K562 (cell line): Measurements from ENCODE around the gene TUB. TPM values are rescaled to one million over a fixed set of nuclear protein-coding genes. Genes with fewer than 3 reads are reported as not detected.

Experiments used
- ATAC-seq: fragments of 200-7000 bp; cut with Tn5 transposase; 3 replicates; pipeline ENCODE4 v1.9.1; 2020; ENCODE audit warnings: moderate library complexity
- BruUV-seq: library from RNA; stranded (reverse); fragments of 400-500 nt; replicated peaks from 2 replicates; lab custom pipeline; 2021; lab: Mats Ljungman, UMichigan
- CTCF ChIA-PET: fragments of 300-600 bp; formaldehyde crosslinking; extraction: SDS; loops from one replicate; lab custom pipeline; 2021; ENCODE audit warnings: low intra/inter-chr PET ratio; lab: Yijun Ruan, JAX
- POLR2A ChIA-PET: fragments of 300-600, 350-650 bp; sonication (Branson Sonifier 250); formaldehyde crosslinking; extraction: SDS; loops from one replicate; lab custom pipeline; 2021; ENCODE audit warnings: antibody characterized with exemption, inconsistent platforms; lab: Yijun Ruan, JAX
- DNase-seq, 4 experiments: peaks; one replicate each; pipeline versions ENCODE4 v3.0.0 to v3.0.0-alpha.2; 2011 to 2018; ENCODE audit warnings: low spot score in 3 of 4, mixed read lengths in 3 of 4; ENCODE audit errors: extremely low read depth in 1 of 4
- FAIRE-seq: peaks from 2 replicates; lab custom pipeline; 2011; peaks lifted over from hg19 to GRCh38; lab: Jason Lieb, UNC
- H2AFZ ChIP-seq: 2 replicates; pipeline ENCODE4 v1.6.0; 2011; ENCODE audit warnings: low read depth, low read length, control low read depth, inconsistent platforms
- H3K27ac ChIP-seq: fragments of 200-600 bp; 3 replicates; pipeline ENCODE4 v1.8.0; 2011; ENCODE audit warnings: low read depth, mild to moderate bottlenecking, control low read depth, inconsistent platforms, low read length, moderate library complexity, mixed read lengths; ENCODE audit errors: extremely low read depth
- H3K27me3 ChIP-seq, 2 experiments: fragments of 300-600 bp in 1 of 2; 2 replicates in 1 of 2; 3 replicates in 1 of 2; pipeline versions ENCODE4 v1.6.0 to v1.8.0; 2011; ENCODE audit warnings: inconsistent platforms in 2 of 2, low read length in 2 of 2, mild to moderate bottlenecking in 1 of 2, mixed read lengths in 1 of 2, moderate library complexity in 1 of 2; ENCODE audit not compliant: control insufficient read depth in 2 of 2, insufficient read depth in 2 of 2
- H3K36me3 ChIP-seq: fragments of 300-600 bp; 3 replicates; pipeline ENCODE4 v1.8.0; 2011; ENCODE audit warnings: mild to moderate bottlenecking, low read length, inconsistent platforms; ENCODE audit not compliant: control insufficient read depth, insufficient read depth
- H3K4me1 ChIP-seq, 2 experiments: fragments of 200-600 bp in 1 of 2; replicated peaks in 1 of 2; 2 replicates in 1 of 2; 3 replicates in 1 of 2; pipeline versions ENCODE4 v1.5.1 to v1.8.0; 2011; ENCODE audit warnings: inconsistent platforms in 2 of 2, low read length in 2 of 2, mild to moderate bottlenecking in 1 of 2, mixed read lengths in 1 of 2, moderate library complexity in 1 of 2; ENCODE audit not compliant: control insufficient read depth in 2 of 2, insufficient read depth in 2 of 2
- H3K4me2 ChIP-seq: 2 replicates; pipeline ENCODE4 v1.6.1; 2011; ENCODE audit warnings: low read length, control low read depth, inconsistent platforms, mixed read lengths; ENCODE audit not compliant: insufficient read depth
- H3K4me3 ChIP-seq: fragments of 200-600 bp; sonication (generic), shearing (Covaris generic); 2 replicates; pipeline ENCODE4 v1.5.1; 2016; ENCODE audit warnings: control low read depth, inconsistent platforms
- H3K79me2 ChIP-seq: fragments of 200-600 bp; 3 replicates; pipeline ENCODE4 v1.8.0; 2011; ENCODE audit warnings: low read length, inconsistent platforms; ENCODE audit not compliant: control insufficient read depth, insufficient read depth
- H3K9ac ChIP-seq, 2 experiments: 2 replicates each; pipeline versions ENCODE4 v1.6.0 to v1.6.1; 2011; ENCODE audit warnings: low read depth in 2 of 2, low read length in 2 of 2, control low read depth in 1 of 2, inconsistent platforms in 1 of 2, mild to moderate bottlenecking in 1 of 2, mixed read lengths in 1 of 2; ENCODE audit not compliant: insufficient read depth in 1 of 2
- H3K9me1 ChIP-seq: one replicate; pipeline ENCODE4 v1.6.0; 2011; ENCODE audit warnings: inconsistent platforms, mild to moderate bottlenecking, low read length, moderate library complexity; ENCODE audit not compliant: control insufficient read depth, insufficient read depth
- H3K9me3 ChIP-seq: replicated peaks from 2 replicates; pipeline ENCODE4 v1.5.1; 2011; ENCODE audit warnings: low read depth, low read length, inconsistent platforms; ENCODE audit not compliant: control insufficient read depth, insufficient read depth
- H4K20me1 ChIP-seq: replicated peaks from 2 replicates; pipeline ENCODE4 v1.6.1; 2011; ENCODE audit warnings: low read length, inconsistent platforms, mixed read lengths; ENCODE audit not compliant: control insufficient read depth, insufficient read depth
- GTF2B ChIP-seq: IDR thresholded peaks from 2 replicates; pipeline ENCODE4 v1.6.1; 2011; ENCODE audit not compliant: insufficient read length; ENCODE audit errors: extremely low read depth
- NELFE ChIP-seq: IDR thresholded peaks from 2 replicates; pipeline ENCODE4 v1.6.1; 2011; ENCODE audit warnings: mild to moderate bottlenecking; ENCODE audit not compliant: insufficient read depth, insufficient read length
- NFE2L1 ChIP-seq: fragments of 450-650 bp; IDR thresholded peaks from 2 replicates; pipeline ENCODE4 v1.6.1; 2016; ENCODE audit warnings: missing genetic modification characterization, low read depth, mild to moderate bottlenecking, missing compliant biosample characterization, moderate library complexity, borderline replicate concordance
- SETDB1 ChIP-seq: IDR thresholded peaks from one replicate; pipeline ENCODE4 v1.6.1; 2012; ENCODE audit warnings: low read length, control low read depth, inconsistent platforms
- SIX5 ChIP-seq, 2 experiments: IDR thresholded peaks; 2 replicates each; pipeline ENCODE4 v1.6.1; 2011; ENCODE audit warnings: low read length in 2 of 2, borderline replicate concordance in 1 of 2, low read depth in 1 of 2, mild to moderate bottlenecking in 1 of 2, moderate library complexity in 1 of 2; ENCODE audit not compliant: insufficient read depth in 1 of 2
- ZNF77 ChIP-seq: fragments of 250-450 bp; sonication (Bioruptor Pico); IDR thresholded peaks from 2 replicates; pipeline ENCODE4 v1.5.0; 2020
- WGBS: fragments of 100-300 bp; shearing (Covaris generic); methylation state at CpG from one replicate; pipeline ENCODE4 v1.1.6; 2016; ENCODE audit warnings: low coverage, mixed read lengths; ENCODE audit not compliant: insufficient coverage; ENCODE audit errors: missing lambda C conversion rate; 5-methylcytosine and 5-hydroxymethylcytosine counted together
- in situ Hi-C: fragments of 300-500 bp; cut with MboI; formaldehyde crosslinking; loops from 4 replicates; pipeline ENCODE4 v1.15.0; 2018; ENCODE audit warnings: inconsistent platforms, mixed read lengths
- intact Hi-C: fragments of 100-400 bp; cut with micrococcal nuclease; formaldehyde crosslinking; loops from 2 replicates; pipeline ENCODE4 v1.14.2; 2022
- polyA plus RNA-seq, 8 experiments: library from polyadenylated mRNA; depleted of rRNA in 4 of 8; stranded (reverse) in 5 of 8; unstranded in 3 of 8; fragments of >200 nt; fragmentation: Nextera tagmentation in 2 of 8; fragmentation: Illumina TruSeq in 1 of 8; extraction: Ambion mirVana in 2 of 8; extraction: Trizol in 1 of 8; gene quantifications; 2 replicates each; pipeline versions ENCODE4 v1.2.1 to v1.2.3, GENCODE V29; 2011 to 2014; ENCODE audit warnings: inconsistent platforms in 1 of 8, missing spikeins in 1 of 8
- total RNA-seq, 7 experiments: library from RNA; depleted of rRNA in 6 of 7; stranded (reverse); fragments of >200 nt in 6 of 7; fragmentation: Illumina TruSeq in 2 of 7; extraction: Trizol in 2 of 7; gene quantifications; 2 replicates each; pipeline versions ENCODE4 v1.2.1 to v1.2.3, GENCODE V29; 2011 to 2021; ENCODE audit warnings: low replicate concordance in 1 of 7
- TF ChIP-seq, protein P1 (sequence below): IDR thresholded peaks from 2 replicates; pipeline ENCODE4 v1.6.1; 2016; ENCODE audit warnings: missing genetic modification characterization, missing compliant biosample characterization

TUB gene
- total and polyA plus RNA-seq, 9 of the 15 experiments (the other 6 are each of a cell fraction or from before 2014, with no cell fraction given) = not detected

DNA sequence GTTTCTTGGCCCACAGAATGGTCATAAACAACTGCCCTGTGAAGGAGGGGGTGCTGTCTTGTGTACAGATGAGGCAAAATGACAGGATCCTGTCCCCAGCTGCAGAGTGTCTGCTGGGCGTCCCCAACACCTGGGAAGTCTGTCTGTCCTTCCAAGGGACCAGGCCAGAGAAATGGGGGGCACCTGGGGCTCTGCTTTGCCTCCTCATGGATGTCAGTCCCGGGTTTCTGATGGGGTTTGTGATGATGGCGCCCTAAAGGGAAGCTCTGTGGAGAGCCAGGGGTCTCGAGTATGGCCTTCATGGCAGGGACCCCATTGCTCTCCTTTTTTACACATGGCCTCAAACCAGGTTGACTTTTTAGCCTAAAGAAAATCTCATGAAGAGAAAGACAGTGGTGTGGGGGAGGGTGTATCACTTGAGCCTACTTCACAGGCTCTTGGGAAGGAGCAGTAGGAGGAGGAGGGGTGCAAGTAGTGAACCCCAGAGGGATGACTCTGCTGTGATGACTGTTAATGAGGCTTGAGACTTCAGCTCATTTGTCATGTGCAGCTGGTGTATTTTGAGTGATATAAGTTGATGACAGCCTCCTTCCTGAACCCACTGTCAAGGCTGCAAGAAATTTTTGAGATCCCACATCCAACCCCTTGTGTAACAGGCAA, 40.6 kb upstream of the TUB start (continued):
- TF ChIP-seq GTF2B (no peak), ZNF77 (CRISPR knock-in tag) (no peak), NELFE (no peak)
- TF ChIP-seq, all 486 proteins: peak for 0

DNA sequence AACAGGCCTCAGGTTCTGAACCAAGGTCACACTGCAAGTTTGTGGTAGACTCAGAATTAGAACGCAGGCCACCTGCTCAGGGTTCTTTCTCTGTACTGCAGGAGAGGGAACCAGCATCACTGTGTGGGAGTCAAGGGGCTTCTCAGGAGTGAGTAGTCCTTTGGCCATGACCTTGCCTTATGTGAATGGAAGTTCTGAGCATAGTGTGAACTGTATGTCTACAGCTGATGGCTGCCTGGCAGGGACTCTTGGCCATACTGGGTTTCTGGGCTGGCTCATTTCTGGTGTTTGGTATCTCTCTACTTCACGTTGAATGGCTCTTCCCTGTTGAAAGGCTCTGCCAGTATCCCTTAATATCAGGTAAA, 40.1 kb upstream of the TUB start:
- no TSS peak for BruUV-seq
- H3K4me1 ChIP-seq = no peaks in the 10 kb centered on the region
- DNase-seq (no peak), FAIRE-seq (no peak)
- H3K9me1 ChIP-seq = no peaks in the 10 kb centered on the region
- peaks cover 5% of the 10 kb centered on the region; the same call in 1 of the 2 replicates for H4K20me1 ChIP-seq
- no peaks in the 10 kb centered on the region for H3K79me2 ChIP-seq
- H3K4me2 ChIP-seq = no peak overlapping the region
- in situ Hi-C loops = no loop called here
- H3K9me3 ChIP-seq = no peaks in the 10 kb centered on the region
- CTCF ChIA-PET = no interaction called here
- no peak overlapping the region for H2AFZ ChIP-seq
- H3K27me3 ChIP-seq = peaks cover 0 to 9% of the 10 kb centered on the region in 2 experiments; a peak in 2 of 5 replicates
- TF ChIP-seq SIX5 (IDR thresholded peaks at IDR 0.05; ENCODE audit: borderline replicate concordance in 1 of 2, insufficient read depth in 1 of 2, low read depth in 1 of 2, low read length in 2 of 2) = no peak
- no peak for TF ChIP-seq NFE2L1
- TF ChIP-seq, protein P1, sequence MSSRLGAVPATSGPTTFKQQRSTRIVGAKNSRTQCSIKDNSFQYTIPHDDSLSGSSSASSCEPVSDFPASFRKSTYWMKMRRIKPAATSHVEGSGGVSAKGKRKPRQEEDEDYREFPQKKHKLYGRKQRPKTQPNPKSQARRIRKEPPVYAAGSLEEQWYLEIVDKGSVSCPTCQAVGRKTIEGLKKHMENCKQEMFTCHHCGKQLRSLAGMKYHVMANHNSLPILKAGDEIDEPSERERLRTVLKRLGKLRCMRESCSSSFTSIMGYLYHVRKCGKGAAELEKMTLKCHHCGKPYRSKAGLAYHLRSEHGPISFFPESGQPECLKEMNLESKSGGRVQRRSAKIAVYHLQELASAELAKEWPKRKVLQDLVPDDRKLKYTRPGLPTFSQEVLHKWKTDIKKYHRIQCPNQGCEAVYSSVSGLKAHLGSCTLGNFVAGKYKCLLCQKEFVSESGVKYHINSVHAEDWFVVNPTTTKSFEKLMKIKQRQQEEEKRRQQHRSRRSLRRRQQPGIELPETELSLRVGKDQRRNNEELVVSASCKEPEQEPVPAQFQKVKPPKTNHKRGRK (tag) = no peak
- TF ChIP-seq SETDB1 = no peak
- TF ChIP-seq, all 486 proteins: peak for 0
- 3% methylated on average over 2 of the region's 2 CpGs for WGBS
- ATAC-seq = no peak
- intact Hi-C loops = no loop called here
- Histone ChIP-seq H3K9ac (no peak overlapping the region), H3K27ac (no peak overlapping the region), H3K4me3 (no peak overlapping the region), H3K36me3 (no peaks in the 10 kb centered on the region)
- POLR2A ChIA-PET = interaction anchor here (0.6 kb wide), 1 partner anchor 813 kb away, joined by 3 read pairs; no protein-coding TSS in a partner anchor
